ENCODE data around the gene RAB4B.

RAB4B gene

DNA sequence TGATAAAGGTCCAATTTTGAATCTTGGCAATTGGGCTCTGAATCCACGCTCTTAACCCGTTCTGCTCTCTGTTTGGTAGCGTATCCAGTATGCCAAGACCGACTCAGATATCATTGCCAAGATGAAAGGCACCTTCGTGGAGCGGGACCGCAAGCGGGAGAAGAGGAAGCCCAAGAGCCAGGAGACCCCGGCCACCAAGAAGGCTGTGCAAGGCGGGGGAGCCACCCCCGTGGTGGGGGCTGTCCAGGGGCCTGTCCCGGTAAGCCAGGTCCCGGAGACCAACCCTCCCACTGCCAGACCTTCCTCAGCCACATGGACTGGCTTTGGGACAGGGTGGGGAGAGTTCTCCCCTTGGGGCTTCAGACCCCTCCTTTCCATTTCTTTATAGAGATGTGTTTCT lies 18.7 kb upstream of the RAB4B start:
- no peaks in the 10 kb centered on the region for H3K9me3 ChIP-seq (ENCODE audit: control insufficient read depth, insufficient read depth, low read depth, low read length)
- peaks cover 95 to 100% of the 10 kb centered on the region in 2 experiments for H3K36me3 ChIP-seq (ENCODE audit: control insufficient read depth in 2 of 2, insufficient read depth in 1 of 2, low read length in 2 of 2)
- no peak overlapping the region for H3K4me3 ChIP-seq (ENCODE audit: low read depth, low read length)
- ChIA-PET CTCF (interaction anchor here (3.3 kb wide), 1 partner anchor 46 kb away, joined by 13 read pairs; no protein-coding TSS in a partner anchor), POLR2A (interaction anchor here (2.0 to 4.4 kb wide), 2 partner anchors 9 to 19 kb away, joined by 9 to 32 read pairs; partner anchors contain the start of genes ACTMAP and RAB4B)
- no peak overlapping the region for H3K27ac ChIP-seq (ENCODE audit: extremely low read depth, low read depth, low read length)
- peak; percentile 53 for TF ChIP-seq ZNF600 (tag by site-specific recombination; IDR thresholded peaks at IDR 0.05)
- TF ChIP-seq ZNF561 (tag by site-specific recombination; IDR thresholded peaks at IDR 0.05; ENCODE audit: borderline replicate concordance): no peak
- H3K4me1 ChIP-seq (ENCODE audit: control insufficient read depth, insufficient read depth, low read length): peaks cover 17% of the 10 kb centered on the region

DNA sequence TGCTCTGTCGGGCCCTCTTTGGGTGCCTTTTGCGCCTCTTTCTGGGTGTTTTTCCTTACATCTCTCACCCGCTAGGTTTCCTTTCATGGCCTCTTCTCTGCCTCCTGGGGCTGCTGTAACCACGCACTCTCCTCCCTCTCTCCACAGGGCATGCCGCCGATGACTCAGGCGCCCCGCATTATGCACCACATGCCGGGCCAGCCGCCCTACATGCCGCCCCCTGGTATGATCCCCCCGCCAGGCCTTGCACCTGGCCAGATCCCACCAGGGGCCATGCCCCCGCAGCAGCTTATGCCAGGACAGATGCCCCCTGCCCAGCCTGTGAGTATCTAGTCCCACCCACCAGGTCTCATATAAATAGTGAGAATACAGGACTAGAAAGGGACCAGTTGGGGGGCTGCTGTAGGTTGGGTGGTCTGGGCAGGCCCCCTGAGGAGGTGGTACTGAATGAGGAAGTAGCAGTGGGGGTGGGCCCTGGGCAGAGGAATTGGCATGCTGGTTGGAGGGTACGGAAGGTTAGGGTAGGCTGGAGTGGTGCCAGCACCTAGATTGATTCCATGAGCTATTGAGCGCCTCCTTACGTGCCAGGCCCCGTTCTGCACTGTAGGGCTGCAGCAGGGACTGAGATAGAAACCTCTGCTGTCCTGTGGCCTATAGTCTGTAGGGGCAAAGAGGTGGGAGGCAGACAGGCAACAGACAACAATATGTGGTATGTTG lies 15.1 kb upstream of the RAB4B start:
- Histone ChIP-seq H3K4me1 (ENCODE audit: control insufficient read depth, insufficient read depth, low read length) (no peaks in the 10 kb centered on the region), H3K9me3 (ENCODE audit: control insufficient read depth, insufficient read depth, low read depth, low read length) (no peaks in the 10 kb centered on the region), H3K4me3 (ENCODE audit: low read depth, low read length) (no peak overlapping the region), H3K27ac (ENCODE audit: extremely low read depth, low read depth, low read length) (peak overlapping the region; percentile 34; the same call in 1 of the 2 replicates), H3K36me3 (ENCODE audit: control insufficient read depth in 2 of 2, insufficient read depth in 1 of 2, low read length in 2 of 2) (peaks cover 83 to 100% of the 10 kb centered on the region in 2 experiments)
- POLR2A ChIA-PET: interaction anchor here (0.5 to 1.9 kb wide), 3 partner anchors 12 to 620 kb away, joined by 3 to 11 read pairs (median 4); partner anchors contain the start of genes ACTMAP, RAB4B and SNRPA
- TF ChIP-seq ZBTB21 (tag by site-specific recombination; IDR thresholded peaks at IDR 0.05) (no peak), ZNF600 (tag by site-specific recombination; IDR thresholded peaks at IDR 0.05) (peak; percentile 33; the same call in 1 of the 2 replicates), ZIC2 (tag by site-specific recombination; IDR thresholded peaks at IDR 0.05) (peak; percentile 100), GLIS1 (tag by site-specific recombination; IDR thresholded peaks at IDR 0.05) (peak; percentile 60), ZNF311 (tag by site-specific recombination; IDR thresholded peaks at IDR 0.05; ENCODE audit: borderline replicate concordance) (no peak), ZNF596 (tag by site-specific recombination; IDR thresholded peaks at IDR 0.05) (no peak), ZNF585B (tag by site-specific recombination; IDR thresholded peaks at IDR 0.05) (no peak), ZNF549 (tag by site-specific recombination; IDR thresholded peaks at IDR 0.05) (no peak)
- TF ChIP-seq, protein P1, sequence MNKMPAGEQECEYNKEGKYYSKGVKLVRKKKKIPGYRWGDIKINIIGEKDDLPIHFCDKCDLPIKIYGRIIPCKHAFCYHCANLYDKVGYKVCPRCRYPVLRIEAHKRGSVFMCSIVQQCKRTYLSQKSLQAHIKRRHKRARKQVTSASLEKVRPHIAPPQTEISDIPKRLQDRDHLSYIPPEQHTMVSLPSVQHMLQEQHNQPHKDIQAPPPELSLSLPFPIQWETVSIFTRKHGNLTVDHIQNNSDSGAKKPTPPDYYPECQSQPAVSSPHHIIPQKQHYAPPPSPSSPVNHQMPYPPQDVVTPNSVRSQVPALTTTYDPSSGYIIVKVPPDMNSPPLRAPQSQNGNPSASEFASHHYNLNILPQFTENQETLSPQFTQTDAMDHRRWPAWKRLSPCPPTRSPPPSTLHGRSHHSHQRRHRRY (tag by site-specific recombination; IDR thresholded peaks at IDR 0.05): no peak
- CTCF ChIA-PET: interaction anchor here (0.5 to 1.0 kb wide), 3 partner anchors 14 to 495 kb away, joined by 3 read pairs; no protein-coding TSS in a partner anchor

DNA sequence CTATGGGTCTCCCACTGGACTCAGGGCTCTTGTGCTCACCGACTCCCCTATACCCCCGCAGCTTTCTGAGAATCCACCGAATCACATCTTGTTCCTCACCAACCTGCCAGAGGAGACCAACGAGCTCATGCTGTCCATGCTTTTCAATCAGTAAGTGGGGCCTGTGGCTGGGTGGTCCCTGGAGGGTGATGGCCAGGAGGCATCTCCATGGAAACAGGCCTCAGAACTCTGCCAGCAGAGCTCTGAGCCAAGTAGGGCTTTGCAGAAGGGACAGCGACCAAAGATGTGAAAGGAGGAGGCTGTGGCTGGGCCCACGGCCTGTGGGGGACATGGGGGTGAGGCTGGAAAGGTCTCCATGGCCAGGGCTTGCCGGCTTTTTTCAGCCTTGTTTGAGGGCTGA lies 14.5 kb upstream of the RAB4B start:
- CTCF ChIA-PET: interaction anchor here (1.0 kb wide), 1 partner anchor 14 kb away, joined by 3 read pairs; no protein-coding TSS in a partner anchor
- no peaks in the 10 kb centered on the region for H3K4me1 ChIP-seq (ENCODE audit: control insufficient read depth, insufficient read depth, low read length)
- no peak overlapping the region for H3K27ac ChIP-seq (ENCODE audit: extremely low read depth, low read depth, low read length)
- no peaks in the 10 kb centered on the region for H3K9me3 ChIP-seq (ENCODE audit: control insufficient read depth, insufficient read depth, low read depth, low read length)
- no peak for TF ChIP-seq ZNF677 (tag by site-specific recombination; IDR thresholded peaks at IDR 0.05)
- POLR2A ChIA-PET: interaction anchor here (1.3 to 1.9 kb wide), 2 partner anchors 13 to 15 kb away, joined by 4 to 11 read pairs; partner anchors contain the start of genes ACTMAP, RAB4B and SNRPA
- H3K4me3 ChIP-seq (ENCODE audit: low read depth, low read length): no peak overlapping the region
- peaks cover 77 to 99% of the 10 kb centered on the region in 2 experiments for H3K36me3 ChIP-seq (ENCODE audit: control insufficient read depth in 2 of 2, insufficient read depth in 1 of 2, low read length in 2 of 2)

- no peak overlapping the region for H3K4me3 ChIP-seq (ENCODE audit: low read depth, low read length)
- TF ChIP-seq ZNF610 (tag by site-specific recombination; IDR thresholded peaks at IDR 0.05; ENCODE audit: borderline replicate concordance) (no peak), EGR2 (tag by site-specific recombination; IDR thresholded peaks at IDR 0.05; ENCODE audit: low read depth) (0 out of 2 replicates have a peak, but pooled peaks have one; percentile 27), ZNF529 (tag by site-specific recombination; IDR thresholded peaks at IDR 0.05; ENCODE audit: insufficient replicate concordance) (no peak), PRDM4 (tag by site-specific recombination; IDR thresholded peaks at IDR 0.05) (0 out of 2 replicates have a peak, but pooled peaks have one; percentile 16), ZNF132 (tag by site-specific recombination; IDR thresholded peaks at IDR 0.05; ENCODE audit: borderline replicate concordance) (no peak), ZNF157 (tag by site-specific recombination; IDR thresholded peaks at IDR 0.05) (no peak), ZNF544 (tag by site-specific recombination; IDR thresholded peaks at IDR 0.05) (no peak)
- TF ChIP-seq, protein P2, sequence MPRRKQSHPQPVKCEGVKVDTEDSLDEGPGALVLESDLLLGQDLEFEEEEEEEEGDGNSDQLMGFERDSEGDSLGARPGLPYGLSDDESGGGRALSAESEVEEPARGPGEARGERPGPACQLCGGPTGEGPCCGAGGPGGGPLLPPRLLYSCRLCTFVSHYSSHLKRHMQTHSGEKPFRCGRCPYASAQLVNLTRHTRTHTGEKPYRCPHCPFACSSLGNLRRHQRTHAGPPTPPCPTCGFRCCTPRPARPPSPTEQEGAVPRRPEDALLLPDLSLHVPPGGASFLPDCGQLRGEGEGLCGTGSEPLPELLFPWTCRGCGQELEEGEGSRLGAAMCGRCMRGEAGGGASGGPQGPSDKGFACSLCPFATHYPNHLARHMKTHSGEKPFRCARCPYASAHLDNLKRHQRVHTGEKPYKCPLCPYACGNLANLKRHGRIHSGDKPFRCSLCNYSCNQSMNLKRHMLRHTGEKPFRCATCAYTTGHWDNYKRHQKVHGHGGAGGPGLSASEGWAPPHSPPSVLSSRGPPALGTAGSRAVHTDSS (tag by site-specific recombination; IDR thresholded peaks at IDR 0.05): no peak
- TF ChIP-seq, protein P3, sequence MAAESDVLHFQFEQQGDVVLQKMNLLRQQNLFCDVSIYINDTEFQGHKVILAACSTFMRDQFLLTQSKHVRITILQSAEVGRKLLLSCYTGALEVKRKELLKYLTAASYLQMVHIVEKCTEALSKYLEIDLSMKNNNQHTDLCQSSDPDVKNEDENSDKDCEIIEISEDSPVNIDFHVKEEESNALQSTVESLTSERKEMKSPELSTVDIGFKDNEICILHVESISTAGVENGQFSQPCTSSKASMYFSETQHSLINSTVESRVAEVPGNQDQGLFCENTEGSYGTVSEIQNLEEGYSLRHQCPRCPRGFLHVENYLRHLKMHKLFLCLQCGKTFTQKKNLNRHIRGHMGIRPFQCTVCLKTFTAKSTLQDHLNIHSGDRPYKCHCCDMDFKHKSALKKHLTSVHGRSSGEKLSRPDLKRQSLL (tag by site-specific recombination; IDR thresholded peaks at IDR 0.05): no peak
Observed at GRCh38 chr19:40763963-40764362, 14.1 kb upstream of the RAB4B start.

More at GRCh38 chr19:40763963-40764362, 14.1 kb upstream of the RAB4B start:
- H3K4me1 ChIP-seq (ENCODE audit: control insufficient read depth, insufficient read depth, low read length): no peaks in the 10 kb centered on the region
- no peak overlapping the region for H3K27ac ChIP-seq (ENCODE audit: extremely low read depth, low read depth, low read length)
- ChIA-PET POLR2A (interaction anchor here (1.3 to 1.9 kb wide), 2 partner anchors 13 to 14 kb away, joined by 4 to 11 read pairs; partner anchors contain the start of genes ACTMAP, RAB4B and SNRPA), CTCF (no interaction called here)
- H3K9me3 ChIP-seq (ENCODE audit: control insufficient read depth, insufficient read depth, low read depth, low read length): no peaks in the 10 kb centered on the region
- peaks cover 73 to 99% of the 10 kb centered on the region in 2 experiments for H3K36me3 ChIP-seq (ENCODE audit: control insufficient read depth in 2 of 2, insufficient read depth in 1 of 2, low read length in 2 of 2)
